NCI-H187 (cell line): Measurements from ENCODE around the gene SMARCA2.

Experiments used
- DNase-seq, 2 experiments: peaks; one replicate each; lab custom pipeline; 2025; lab: John Stamatoyannopoulos, UW

SMARCA2 gene

GRCh38 chr9:2087500-2088313 is 72.6 kb downstream of the SMARCA2 start:
- peak in 1 of 2 experiments; percentile 16 for DNase-seq

- DNase-seq: no peak
Measured at GRCh38 chr9:2093920-2094597, 78.9 kb downstream of the SMARCA2 start.

- no peak for DNase-seq
Measured at GRCh38 chr9:2096376-2096970, 81.3 kb downstream of the SMARCA2 start.

GRCh38 chr9:2106666-2107065 is 91.5 kb downstream of the SMARCA2 start:
- DNase-seq: no peak

GRCh38 chr9:2107906-2108451 is 92.8 kb downstream of the SMARCA2 start:
- no peak for DNase-seq

- DNase-seq: no peak
Measured at GRCh38 chr9:2109069-2109650, 94.0 kb downstream of the SMARCA2 start.

GRCh38 chr9:2110036-2110435 is 94.9 kb downstream of the SMARCA2 start:
- no peak for DNase-seq

GRCh38 chr9:2116073-2116472 is 100.9 kb downstream of the SMARCA2 start:
- no peak for DNase-seq

GRCh38 chr9:2117527-2117926 is 102.4 kb downstream of the SMARCA2 start:
- DNase-seq: no peak

- DNase-seq: no peak
Measured at GRCh38 chr9:2119566-2119965, 104.4 kb downstream of the SMARCA2 start.

- no peak for DNase-seq
Measured at GRCh38 chr9:2120926-2121689, 106.0 kb downstream of the SMARCA2 start.

GRCh38 chr9:2122299-2122698 is 107.2 kb downstream of the SMARCA2 start:
- no peak for DNase-seq

GRCh38 chr9:2125906-2126305 is 110.8 kb downstream of the SMARCA2 start:
- DNase-seq: no peak

GRCh38 chr9:2126331-2126803 is 111.2 kb downstream of the SMARCA2 start:
- no peak for DNase-seq

GRCh38 chr9:2127486-2127885 is 112.3 kb downstream of the SMARCA2 start:
- no peak for DNase-seq

GRCh38 chr9:2128141-2128540 is 113.0 kb downstream of the SMARCA2 start:
- DNase-seq: no peak

GRCh38 chr9:2128618-2129017 is 113.5 kb downstream of the SMARCA2 start:
- DNase-seq: no peak

- DNase-seq: no peak
Measured at GRCh38 chr9:2130941-2131340, 115.8 kb downstream of the SMARCA2 start.

GRCh38 chr9:2132484-2133082 is 117.4 kb downstream of the SMARCA2 start:
- no peak for DNase-seq

- DNase-seq: no peak
Measured at GRCh38 chr9:2134391-2134790, 119.2 kb downstream of the SMARCA2 start.

- DNase-seq: no peak
Measured at GRCh38 chr9:2138646-2139045, 123.5 kb downstream of the SMARCA2 start.
